Skeletal muscle satellite cell (primary cell): ENCODE measurements around the gene TNNC1. TPM values are rescaled to one million over a fixed set of nuclear protein-coding genes. Genes with fewer than 3 reads are reported as not detected.
A peak's percentile ranks its signal among the peaks of the same experiment; 100 is the strongest.

ENCODE experiments used
- H3K27me3 ChIP-seq: 2 replicates; pipeline ENCODE4 v1.7.0; 2013; ENCODE audit warnings: low read length; ENCODE audit not compliant: control insufficient read depth, insufficient read depth
- H3K36me3 ChIP-seq: 2 replicates; pipeline ENCODE4 v1.7.0; 2013; ENCODE audit warnings: mild to moderate bottlenecking, control low read depth, low read length; ENCODE audit not compliant: insufficient read depth
- H3K4me1 ChIP-seq: 2 replicates; pipeline ENCODE4 v1.7.0; 2013; ENCODE audit warnings: low read length; ENCODE audit not compliant: control insufficient read depth, insufficient read depth
- H3K4me2 ChIP-seq: 2 replicates; pipeline ENCODE4 v1.7.0; 2013; ENCODE audit warnings: mild to moderate bottlenecking, low read length
- H3K4me3 ChIP-seq: 2 replicates; pipeline ENCODE4 v1.7.0; 2013; ENCODE audit warnings: low read length
- H3K9ac ChIP-seq: 2 replicates; pipeline ENCODE4 v1.7.0; 2013; ENCODE audit warnings: mild to moderate bottlenecking, low read depth, low read length, moderate library complexity
- H3K9me3 ChIP-seq: replicated peaks from 2 replicates; pipeline ENCODE4 v1.7.0; 2013; ENCODE audit warnings: mild to moderate bottlenecking, control low read depth, low read length
- total RNA-seq: library from RNA; depleted of rRNA; stranded (reverse); fragments of >200 nt; gene quantifications from 2 replicates; pipeline ENCODE4 v1.2.3, GENCODE V29; 2012; rRNA removed

The TNNC1 gene
- total RNA-seq = 185 TPM in 1 of 2 replicates, not detected in the other

DNA sequence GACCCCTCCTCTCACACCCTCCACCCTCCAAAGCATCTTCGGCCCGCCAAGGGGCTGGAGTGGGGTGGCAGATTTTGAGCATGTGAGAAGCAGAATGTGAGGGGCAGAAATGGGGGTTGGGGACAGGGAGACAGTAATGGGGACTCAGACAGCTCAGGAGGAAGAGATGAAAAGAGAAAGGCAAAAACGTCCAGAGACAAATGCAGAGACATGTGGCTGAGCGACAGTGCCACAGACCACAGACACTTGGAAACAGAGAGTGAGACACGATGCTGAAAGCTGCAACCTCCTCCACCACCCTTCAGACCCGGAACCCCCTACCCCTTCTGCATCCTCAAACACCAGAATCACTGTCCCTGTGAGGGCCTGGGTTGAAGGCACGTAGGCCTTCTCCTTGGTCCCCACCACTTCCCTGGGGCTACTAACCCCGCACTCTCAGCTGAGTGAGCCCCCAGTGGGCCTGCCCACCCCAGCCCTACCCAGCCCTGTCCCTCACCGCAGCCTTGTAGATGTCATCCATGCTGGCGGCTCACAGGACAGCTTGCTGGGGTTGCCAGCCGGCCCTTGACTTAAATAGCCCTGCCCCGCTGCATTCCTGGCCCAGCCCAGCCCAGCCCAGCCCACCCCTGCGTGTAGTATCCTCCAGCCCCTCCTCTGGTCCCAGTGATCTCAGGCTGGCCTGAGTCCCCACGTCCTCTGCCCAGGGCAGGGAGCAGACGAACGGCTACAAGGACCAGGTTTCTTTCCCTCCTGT, at the start of gene TNNC1:
TNNC1 (minus strand) TSS at position 546 of the 754 bp plus-strand sequence; CDS start at position 520, 26 bp downstream.
- H3K27me3 ChIP-seq = no peaks in the 10 kb centered on the region
- peak within 1 kb of the TSS; percentile 94 for H3K4me2 ChIP-seq
- peak within 1 kb of the TSS; percentile 81 for H3K9ac ChIP-seq
- no peaks in the 10 kb centered on the region for H3K9me3 ChIP-seq
- H3K36me3 ChIP-seq = peaks cover 13% of the 10 kb centered on the region
- peak within 1 kb of the TSS; percentile 84 for H3K4me3 ChIP-seq
- peaks cover 39% of the 10 kb centered on the region for H3K4me1 ChIP-seq

DNA sequence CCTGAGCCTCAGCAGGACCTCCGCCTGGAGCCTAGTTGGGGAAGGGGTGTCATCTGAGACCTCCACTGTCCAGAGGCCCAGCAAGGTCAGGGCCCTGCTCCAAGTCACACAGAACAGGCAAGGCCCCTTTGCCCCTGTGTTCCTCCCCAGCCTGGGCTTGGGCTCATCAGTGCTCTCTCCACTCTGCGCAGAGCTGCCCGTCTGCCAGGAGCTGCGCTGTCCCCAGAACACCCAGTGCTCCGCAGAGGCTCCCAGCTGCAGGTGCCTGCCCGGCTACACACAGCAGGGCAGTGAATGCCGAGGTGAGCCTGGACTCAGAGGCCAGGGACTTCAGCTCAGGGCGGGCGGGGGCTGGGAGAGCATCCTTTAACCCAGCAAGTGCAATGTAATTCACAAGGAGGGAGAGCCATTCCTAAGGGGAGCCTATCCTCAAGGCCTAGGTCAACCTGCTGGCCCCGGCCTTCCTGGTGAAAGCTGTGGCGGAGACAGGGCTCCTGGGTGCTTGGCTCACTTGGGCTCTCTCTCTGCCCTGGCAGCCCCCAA, 49.0 kb upstream of the TNNC1 start:
- Histone ChIP-seq H3K9ac (no peak overlapping the region), H3K4me2 (no peak overlapping the region), H3K9me3 (no peaks in the 10 kb centered on the region), H3K36me3 (no peaks in the 10 kb centered on the region), H3K4me1 (peaks cover 28% of the 10 kb centered on the region), H3K4me3 (no peak overlapping the region), H3K27me3 (peaks cover 5% of the 10 kb centered on the region)

DNA sequence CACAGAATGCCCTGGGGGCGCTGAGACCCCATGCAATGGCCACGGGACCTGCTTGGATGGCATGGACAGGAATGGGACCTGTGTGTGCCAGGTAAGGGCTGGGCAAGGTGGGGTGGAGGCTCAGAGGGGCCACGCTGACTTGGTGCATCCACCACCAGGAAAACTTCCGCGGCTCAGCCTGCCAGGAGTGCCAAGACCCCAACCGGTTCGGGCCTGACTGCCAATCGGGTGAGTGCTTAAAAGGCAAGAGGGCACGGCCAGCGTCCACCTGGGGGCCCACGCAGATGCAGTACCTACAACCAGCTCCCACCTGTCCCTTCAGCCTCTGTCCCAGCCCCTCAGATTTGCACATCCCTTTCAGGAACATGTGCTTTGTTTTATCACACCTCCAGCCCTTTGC, 48.2 kb upstream of the TNNC1 start:
- H3K36me3 ChIP-seq = no peaks in the 10 kb centered on the region
- peaks cover 23% of the 10 kb centered on the region for H3K4me1 ChIP-seq
- peaks cover 5% of the 10 kb centered on the region for H3K27me3 ChIP-seq
- H3K4me2 ChIP-seq = no peak overlapping the region
- no peaks in the 10 kb centered on the region for H3K9me3 ChIP-seq
- H3K9ac ChIP-seq = no peak overlapping the region
- H3K4me3 ChIP-seq = no peak overlapping the region

DNA sequence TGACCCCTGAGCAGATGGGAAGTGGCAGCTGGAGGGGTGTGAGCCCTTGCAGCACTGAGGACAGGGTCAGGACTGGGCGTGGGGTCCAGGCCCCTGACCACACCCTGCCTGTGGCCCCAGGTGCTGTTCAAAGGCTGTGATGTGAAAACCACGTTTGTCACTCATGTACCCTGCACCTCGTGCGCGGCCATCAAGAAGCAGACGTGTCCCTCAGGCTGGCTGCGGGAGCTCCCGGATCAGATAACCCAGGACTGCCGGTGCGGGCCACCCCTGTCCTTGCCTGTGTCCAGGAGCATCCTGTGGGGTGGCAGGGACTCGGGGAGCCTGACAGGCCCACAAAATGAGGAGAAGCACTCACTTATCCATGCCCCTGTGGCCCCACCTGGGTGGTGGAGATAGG, 47.2 kb upstream of the TNNC1 start:
- no peak overlapping the region for H3K4me2 ChIP-seq
- H3K9me3 ChIP-seq = no peaks in the 10 kb centered on the region
- no peaks in the 10 kb centered on the region for H3K36me3 ChIP-seq
- H3K27me3 ChIP-seq = peaks cover 5% of the 10 kb centered on the region
- peaks cover 23% of the 10 kb centered on the region for H3K4me1 ChIP-seq
- H3K9ac ChIP-seq = no peak overlapping the region
- H3K4me3 ChIP-seq = no peak overlapping the region

DNA sequence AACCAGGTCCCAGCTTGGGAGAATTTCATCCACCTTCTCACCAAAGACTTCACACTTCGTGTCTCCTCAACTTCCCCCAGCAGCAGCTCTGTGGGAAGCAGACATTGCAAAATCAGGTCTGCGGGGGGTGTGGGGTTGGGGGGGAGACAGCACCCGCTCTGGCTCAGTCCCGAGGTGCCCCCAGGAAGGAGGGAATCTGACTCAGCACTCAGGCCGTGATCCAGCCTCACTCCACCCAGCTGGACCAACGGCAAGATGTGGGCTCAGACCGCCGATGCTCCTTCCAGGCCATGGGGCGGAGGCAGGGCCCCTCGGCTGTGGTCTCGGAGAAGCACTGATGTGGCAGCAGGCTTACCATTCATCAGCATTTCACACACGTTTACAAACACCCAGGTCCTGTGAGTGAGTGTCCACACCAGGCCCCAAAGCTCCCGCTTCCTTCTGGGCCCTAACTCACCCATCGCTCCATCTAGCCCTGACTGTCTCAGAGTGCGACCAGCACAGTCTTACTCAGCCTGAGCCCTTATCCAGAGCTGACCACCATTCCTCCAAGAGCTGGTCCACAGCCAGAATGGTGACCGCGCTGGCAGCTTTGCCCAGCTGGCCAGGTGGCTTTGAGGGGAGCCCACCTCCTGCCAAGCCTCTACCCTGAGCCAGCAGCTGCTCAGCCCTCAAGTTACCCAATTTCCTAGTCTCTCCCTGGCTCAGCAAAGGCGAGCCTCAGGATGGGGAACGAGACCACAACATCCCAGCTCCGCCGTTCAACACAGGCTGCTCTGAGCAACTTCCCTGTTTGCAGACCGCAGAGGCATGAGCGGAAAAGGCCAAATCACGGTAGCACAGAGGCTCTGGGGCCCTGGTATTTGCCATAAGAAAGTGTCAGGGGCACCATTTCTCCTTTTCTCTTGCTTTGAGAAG, 44.6 kb upstream of the TNNC1 start:
- peak overlapping the region; percentile 49 for H3K4me2 ChIP-seq
- peaks cover 31% of the 10 kb centered on the region for H3K4me1 ChIP-seq
- no peaks in the 10 kb centered on the region for H3K9me3 ChIP-seq
- H3K9ac ChIP-seq = no peak overlapping the region
- H3K4me3 ChIP-seq = no peak overlapping the region
- no peaks in the 10 kb centered on the region for H3K27me3 ChIP-seq
- peaks cover under 1% of the 10 kb centered on the region for H3K36me3 ChIP-seq

DNA sequence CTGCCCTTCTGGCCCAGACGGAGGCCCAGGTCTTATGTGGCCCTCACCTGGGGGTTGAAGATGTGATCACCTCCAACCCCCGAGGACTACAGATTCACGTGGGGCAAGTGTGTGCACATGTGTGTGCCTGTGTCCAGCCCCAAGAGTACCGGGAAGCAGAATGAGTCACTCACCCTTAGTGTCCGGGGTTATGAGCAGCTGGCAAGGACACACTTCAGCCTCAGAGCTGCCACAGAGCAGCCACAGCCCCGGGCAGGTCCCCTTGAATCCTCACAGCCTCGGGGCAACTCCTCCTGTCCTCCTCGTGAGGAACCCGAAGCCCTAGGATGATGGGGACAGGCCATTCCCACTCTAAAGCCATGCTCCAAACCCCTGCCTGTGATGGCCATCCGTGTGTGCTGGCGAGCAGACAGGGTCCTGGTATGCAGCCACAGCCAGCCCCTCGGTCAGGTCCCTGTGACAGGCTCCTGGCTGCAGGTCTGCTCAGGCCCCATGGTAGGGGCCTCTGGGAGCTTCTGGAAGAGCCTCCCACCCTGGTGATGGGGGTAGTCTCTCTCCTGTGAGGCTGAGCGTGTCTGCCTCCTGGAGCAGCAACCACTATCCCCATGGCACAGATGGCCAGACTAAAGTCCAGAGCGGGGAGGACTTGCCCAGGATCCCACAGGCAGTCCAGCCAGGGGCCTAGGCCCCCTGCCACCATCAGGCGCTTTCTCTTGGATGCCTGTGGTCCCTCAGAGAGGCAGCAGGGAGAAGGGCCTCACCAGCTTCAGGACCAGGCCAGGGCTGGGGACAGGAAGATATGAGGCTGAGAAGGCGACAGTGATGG, 42.1 kb upstream of the TNNC1 start:
- Histone ChIP-seq H3K4me3 (no peak overlapping the region), H3K36me3 (peaks cover 24% of the 10 kb centered on the region), H3K27me3 (no peaks in the 10 kb centered on the region), H3K9ac (no peak overlapping the region), H3K4me2 (no peak overlapping the region), H3K9me3 (no peaks in the 10 kb centered on the region), H3K4me1 (peaks cover 31% of the 10 kb centered on the region)

DNA sequence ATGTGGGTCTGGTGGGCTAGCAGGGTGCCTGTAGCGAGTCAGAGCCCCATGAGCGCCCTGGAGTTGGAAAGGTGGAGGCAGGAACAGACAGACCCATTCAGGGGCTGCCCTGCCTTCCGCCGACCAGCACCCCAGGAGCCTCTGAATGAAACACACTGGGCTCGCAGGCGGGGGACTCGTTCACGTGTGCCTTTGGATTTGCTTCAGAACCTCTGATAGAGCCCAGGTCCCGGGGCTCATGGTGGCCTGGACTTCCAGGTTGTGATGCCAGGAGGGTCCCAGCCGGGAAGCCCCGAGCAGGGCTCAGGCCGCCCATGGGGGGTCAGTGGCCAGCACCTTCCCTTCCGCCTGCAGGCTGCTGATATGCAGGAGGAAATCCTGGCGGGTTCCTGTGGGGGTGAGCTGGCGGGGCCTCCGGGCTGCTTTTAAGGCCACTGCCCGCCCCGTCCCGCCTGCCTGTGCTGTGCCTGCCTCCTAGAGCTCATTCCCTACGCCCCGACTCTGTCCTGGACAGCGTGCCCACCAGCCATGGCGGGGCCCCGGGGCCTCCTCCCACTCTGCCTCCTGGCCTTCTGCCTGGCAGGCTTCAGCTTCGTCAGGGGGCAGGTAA, 41.1 kb upstream of the TNNC1 start, which contains the start of gene STAB1:
STAB1 (plus strand) TSS at position 453 of the 610 bp plus-strand sequence; CDS start at position 529, 76 bp downstream.
- Histone ChIP-seq H3K9me3 (no peaks in the 10 kb centered on the region), H3K9ac (no peak within 1 kb of the TSS), H3K27me3 (no peaks in the 10 kb centered on the region), H3K36me3 (peaks cover 34% of the 10 kb centered on the region), H3K4me3 (no peak within 1 kb of the TSS), H3K4me1 (peaks cover 31% of the 10 kb centered on the region), H3K4me2 (no peak within 1 kb of the TSS)

DNA sequence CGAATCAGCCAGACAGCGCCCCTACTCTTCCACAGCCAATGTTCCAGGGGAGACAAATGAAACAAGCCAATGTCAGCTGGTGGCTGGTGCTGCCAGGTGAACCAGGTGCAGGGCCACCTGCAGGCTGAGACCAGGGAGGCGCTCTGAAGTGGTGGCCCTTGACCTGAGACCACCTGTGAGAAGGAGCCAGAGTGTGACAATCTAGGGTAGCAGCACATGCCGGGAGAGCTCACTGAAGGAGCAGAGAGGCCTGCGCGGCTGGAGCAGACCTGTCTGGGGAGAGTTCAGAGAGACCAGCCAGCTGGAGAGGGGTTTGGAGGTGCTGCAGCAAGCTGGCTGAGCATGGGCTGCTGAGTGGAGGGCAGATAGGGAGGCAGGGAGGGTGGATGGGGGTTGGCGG, 40.6 kb upstream of the TNNC1 start:
- no peak overlapping the region for H3K4me3 ChIP-seq
- peaks cover 31% of the 10 kb centered on the region for H3K4me1 ChIP-seq
- no peak overlapping the region for H3K4me2 ChIP-seq
- no peak overlapping the region for H3K9ac ChIP-seq
- no peaks in the 10 kb centered on the region for H3K27me3 ChIP-seq
- peaks cover 39% of the 10 kb centered on the region for H3K36me3 ChIP-seq
- no peaks in the 10 kb centered on the region for H3K9me3 ChIP-seq

DNA sequence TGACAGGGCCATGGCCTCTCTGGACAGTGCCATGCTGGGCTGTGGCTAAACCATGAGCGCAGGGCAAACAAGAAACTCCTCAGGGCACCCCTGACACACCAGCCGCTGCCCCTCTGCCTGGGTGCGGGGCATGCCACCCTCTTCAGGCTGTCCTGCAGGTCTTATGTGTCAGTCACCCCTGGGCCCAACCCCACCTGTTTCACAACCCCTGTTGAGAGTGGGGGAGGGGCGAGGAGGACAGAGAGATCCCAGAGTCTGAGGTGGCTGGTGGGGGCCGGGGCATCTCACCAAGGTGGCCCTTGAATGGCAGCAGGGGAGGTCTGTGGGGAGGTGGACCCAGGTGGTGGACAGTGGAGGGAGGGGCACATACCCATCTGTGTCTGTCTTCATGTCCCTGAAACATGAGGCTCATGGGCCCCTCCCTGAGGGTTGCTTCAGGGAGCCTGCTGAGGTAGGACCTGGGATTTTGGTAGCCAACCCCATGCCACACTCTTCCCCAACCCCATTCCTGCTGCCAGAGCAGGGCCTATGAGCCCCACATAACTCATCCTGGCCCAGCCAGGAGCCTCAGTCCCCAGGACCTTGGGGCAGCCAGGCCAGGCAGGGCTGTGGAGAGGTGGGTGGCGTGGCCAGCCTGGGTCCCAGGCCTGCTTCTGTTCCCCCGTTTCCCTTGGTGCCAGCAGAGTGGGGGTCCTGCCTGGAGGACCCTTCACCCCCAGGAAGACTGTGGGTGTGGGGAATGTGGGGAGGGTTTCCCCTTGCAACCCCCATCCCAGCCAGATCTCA, 39.6 kb upstream of the TNNC1 start:
- no peak overlapping the region for H3K4me3 ChIP-seq
- no peaks in the 10 kb centered on the region for H3K9me3 ChIP-seq
- H3K4me1 ChIP-seq = peaks cover 22% of the 10 kb centered on the region
- no peak overlapping the region for H3K9ac ChIP-seq
- H3K4me2 ChIP-seq = no peak overlapping the region
- no peaks in the 10 kb centered on the region for H3K27me3 ChIP-seq
- peaks cover 47% of the 10 kb centered on the region for H3K36me3 ChIP-seq

DNA sequence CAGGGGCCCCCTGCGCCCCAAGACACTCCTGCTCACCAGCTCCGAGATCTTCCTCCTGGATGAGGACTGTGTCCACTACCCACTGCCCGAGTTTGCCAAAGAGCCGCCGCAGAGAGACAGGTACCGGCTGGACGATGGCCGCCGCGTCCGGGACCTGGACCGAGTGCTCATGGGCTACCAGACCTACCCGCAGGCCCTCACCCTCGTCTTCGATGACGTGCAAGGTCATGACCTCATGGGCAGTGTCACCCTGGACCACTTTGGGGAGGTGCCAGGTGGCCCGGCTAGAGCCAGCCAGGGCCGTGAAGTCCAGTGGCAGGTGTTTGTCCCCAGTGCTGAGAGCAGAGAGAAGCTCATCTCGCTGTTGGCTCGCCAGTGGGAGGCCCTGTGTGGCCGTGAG, 38.2 kb upstream of the TNNC1 start:
- Histone ChIP-seq H3K4me3 (no peak overlapping the region), H3K9me3 (no peaks in the 10 kb centered on the region), H3K4me1 (peaks cover 13% of the 10 kb centered on the region), H3K9ac (no peak overlapping the region), H3K36me3 (peaks cover 61% of the 10 kb centered on the region), H3K4me2 (no peak overlapping the region), H3K27me3 (no peaks in the 10 kb centered on the region)
